ENCODE measurements around the gene MIS18A.

GRCh38 chr21:32317726-32318125 lies 38.9 kb upstream of the MIS18A start:
- TF ChIP-seq, protein P1, sequence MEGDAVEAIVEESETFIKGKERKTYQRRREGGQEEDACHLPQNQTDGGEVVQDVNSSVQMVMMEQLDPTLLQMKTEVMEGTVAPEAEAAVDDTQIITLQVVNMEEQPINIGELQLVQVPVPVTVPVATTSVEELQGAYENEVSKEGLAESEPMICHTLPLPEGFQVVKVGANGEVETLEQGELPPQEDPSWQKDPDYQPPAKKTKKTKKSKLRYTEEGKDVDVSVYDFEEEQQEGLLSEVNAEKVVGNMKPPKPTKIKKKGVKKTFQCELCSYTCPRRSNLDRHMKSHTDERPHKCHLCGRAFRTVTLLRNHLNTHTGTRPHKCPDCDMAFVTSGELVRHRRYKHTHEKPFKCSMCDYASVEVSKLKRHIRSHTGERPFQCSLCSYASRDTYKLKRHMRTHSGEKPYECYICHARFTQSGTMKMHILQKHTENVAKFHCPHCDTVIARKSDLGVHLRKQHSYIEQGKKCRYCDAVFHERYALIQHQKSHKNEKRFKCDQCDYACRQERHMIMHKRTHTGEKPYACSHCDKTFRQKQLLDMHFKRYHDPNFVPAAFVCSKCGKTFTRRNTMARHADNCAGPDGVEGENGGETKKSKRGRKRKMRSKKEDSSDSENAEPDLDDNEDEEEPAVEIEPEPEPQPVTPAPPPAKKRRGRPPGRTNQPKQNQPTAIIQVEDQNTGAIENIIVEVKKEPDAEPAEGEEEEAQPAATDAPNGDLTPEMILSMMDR (conservative IDR thresholded peaks at IDR 0.05), result no peak
- no peak for TF ChIP-seq EZH2 (IDR thresholded peaks at IDR 0.05; ENCODE audit: low read depth)
